Activated CD4-positive, CD25-positive, alpha-beta regulatory T cell treated with anti-CD3 and anti-CD28 coated beads, Interleukin-2, amount 50 U/mL, for 16 hours (primary cell): ENCODE data around the gene NDFIP1.
A peak's percentile ranks its signal among the peaks of the same experiment; 100 is the strongest.
"Not testable (repeated sequence)": the region's sequence is repeated elsewhere in the genome, so short reads cannot be mapped to it uniquely, and the experiment has no call there.

Experiments
- DNase-seq: peaks from one replicate; pipeline ENCODE4 v3.0.0-alpha.2; 2020; ENCODE audit warnings: low read depth, low spot score

Gene NDFIP1

DNA sequence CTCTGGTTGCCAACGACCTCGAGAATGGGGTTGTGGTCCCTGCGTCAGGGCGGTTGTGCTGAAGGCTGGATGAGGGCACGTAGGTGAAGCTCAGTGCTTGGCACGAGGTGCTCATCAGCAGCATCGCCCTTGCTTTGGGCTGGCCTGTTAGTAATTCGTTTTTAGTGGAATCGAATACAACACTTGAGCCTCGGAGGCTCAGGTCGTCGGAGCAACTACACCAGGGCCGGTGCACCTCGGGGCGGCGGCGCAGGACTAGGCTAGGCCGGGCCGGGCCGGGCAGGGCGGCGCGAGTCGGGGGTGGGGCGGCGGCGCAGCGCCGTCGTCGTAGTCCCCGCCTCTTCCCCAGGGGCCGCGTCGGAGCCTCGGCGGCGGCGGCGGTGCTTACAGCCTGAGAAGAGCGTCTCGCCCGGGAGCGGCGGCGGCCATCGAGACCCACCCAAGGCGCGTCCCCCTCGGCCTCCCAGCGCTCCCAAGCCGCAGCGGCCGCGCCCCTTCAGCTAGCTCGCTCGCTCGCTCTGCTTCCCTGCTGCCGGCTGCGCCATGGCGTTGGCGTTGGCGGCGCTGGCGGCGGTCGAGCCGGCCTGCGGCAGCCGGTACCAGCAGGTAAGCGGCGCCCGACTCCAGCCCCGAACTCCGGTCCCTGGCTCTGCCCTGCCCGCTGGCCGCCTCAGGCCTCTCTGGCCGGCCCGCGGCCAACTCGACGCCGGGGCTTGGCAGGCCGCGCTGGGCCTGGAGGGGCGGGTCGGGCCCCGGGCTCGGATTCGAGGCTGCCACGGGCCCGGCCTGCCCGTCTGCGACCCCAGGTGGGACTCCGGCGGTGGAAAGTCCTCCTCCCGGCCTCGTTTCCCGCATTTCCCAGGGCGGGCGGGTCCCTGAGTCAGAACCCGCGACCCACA, at the start of gene NDFIP1:
NDFIP1 (plus strand) TSS at position 348 of the 899 bp plus-strand sequence; CDS start at position 544, 196 bp downstream.
- DNase-seq, result peak; percentile 65

DNA sequence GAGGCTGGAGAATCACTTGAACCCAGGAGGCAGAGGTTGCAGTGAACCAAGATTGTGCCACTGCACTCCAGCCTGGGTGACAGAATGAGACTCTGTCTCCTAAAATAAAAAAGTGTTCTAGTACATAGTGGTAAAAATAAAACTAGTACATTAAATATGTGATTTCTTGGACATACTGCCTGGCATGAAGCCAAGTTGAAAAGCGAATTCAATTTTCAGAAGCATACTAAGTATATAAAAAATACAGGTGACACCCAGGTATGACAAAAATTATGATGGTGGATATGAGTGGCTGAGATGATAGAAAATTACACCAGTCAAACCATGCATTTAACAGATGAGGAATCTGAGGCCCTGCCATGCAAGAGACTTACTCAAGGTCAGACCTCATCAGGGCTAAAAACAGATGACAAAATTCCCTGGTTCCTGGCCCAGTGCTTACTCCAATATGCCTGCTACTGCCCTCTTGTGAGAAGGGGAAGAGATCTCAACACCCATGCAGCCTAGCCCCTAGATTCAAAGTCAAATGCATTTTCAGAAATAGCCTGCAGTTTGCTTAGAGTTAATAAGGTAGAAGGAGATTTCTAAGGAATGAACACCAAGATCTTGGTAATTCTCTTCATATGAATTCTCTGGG, 49.2 kb upstream of the NDFIP1 start:
- DNase-seq, result no peak

- DNase-seq, result no peak
These were observed 45.2 kb upstream of the NDFIP1 start for GRCh38 chr5:142063376-142063775.

DNA sequence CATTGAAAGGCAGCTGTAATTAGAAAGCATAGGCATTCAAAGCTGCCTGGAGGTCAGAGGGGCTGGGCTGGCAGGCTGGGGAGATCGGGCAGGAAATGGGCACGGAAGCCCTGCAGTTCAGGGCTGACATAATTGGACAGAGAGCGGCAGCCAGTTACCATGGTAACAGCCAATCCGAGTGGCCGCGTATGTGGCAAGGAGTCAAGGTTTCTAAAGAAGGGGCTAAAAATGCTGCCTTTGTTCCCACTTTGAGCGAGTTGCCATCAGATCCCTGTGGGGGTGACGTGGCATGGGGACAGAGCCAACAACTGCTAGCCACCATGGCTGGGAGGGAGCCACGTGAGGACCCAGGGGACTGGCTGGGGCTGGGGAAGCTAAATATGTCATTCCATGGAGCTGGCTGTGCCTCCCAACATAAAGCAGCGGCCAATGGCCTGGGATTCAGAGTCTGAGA, 44.7 kb upstream of the NDFIP1 start:
- no peak for DNase-seq

DNA sequence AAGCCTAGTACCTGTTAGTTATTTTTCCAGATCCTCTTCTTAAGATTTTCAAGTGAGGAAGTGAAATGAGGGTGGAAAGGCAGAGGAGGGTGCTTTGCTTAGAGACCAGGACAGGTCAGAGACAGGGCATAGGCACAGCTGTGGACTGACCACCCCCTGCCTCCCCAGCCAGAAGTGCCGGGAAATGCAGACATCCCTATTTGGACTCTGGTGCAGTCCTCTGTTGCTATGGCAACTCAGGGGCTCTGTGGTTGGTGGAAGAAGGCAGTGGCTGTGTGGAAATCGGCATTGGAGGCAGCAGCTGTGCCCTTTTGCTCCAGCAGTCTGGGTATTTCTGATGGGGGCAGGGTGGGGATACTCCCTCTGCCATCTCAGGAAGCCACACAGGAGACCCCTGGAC, 43.3 kb upstream of the NDFIP1 start:
- no peak for DNase-seq

- no peak for DNase-seq
These were observed 38.8 kb upstream of the NDFIP1 start for GRCh38 chr5:142069606-142070399.

DNA sequence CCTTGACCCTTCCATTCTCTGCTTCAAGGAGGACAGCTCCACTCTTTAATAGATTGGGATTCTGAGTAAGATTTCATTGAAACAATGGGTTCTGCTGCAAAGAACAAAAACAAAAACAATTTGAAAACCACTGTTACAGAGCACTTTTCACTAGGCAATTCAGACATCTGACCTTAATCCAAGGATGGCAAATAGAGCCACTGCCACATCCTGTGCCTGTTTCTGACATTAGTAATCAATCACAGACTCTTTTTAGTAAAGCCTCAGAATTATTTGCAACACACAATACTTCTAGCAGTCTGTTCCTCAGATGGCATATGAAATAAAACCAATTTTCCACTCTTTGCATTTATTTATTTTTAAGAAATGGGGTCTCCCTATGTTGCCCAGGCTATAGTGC, 37.8 kb upstream of the NDFIP1 start:
- no peak for DNase-seq

DNA sequence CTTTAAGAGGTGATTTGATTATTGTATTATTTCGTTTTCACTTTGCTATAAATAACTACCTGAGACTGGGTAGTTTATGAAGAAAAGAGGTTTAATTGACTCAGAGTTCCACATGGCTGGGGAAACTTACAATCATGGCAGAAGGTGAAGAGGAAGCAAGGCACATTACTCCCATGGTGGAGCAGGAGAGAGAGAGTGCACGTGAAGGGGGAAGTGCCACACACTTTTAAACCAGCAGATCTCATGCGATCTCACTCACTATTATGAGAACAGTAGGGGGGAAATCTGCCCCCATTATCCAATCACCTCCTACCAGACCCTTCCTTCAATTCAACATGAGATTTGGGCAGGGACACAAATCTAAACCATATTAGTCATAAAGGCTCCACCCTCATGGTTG, 36.1 kb upstream of the NDFIP1 start:
- no peak for DNase-seq

- no peak for DNase-seq
These were observed 35.1 kb upstream of the NDFIP1 start for GRCh38 chr5:142073362-142073988.

DNA sequence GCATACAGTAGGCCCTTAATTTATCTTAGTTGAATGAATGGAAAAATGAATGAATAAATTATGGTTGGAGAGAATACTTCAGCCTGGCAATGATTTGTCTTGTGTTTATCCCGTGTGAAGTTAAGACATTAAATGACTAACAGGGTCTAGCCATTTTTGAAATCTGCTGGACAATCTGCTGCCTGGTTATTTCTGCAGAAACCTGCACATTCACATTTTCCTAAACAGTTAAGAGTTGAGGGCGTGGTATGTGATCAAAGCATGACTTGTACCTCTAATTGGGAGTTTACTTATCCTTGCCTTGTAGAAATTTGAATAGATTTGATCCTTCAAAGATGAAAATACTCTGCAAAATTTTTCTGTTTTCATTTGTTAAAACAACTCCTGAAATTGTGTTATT, 34.6 kb upstream of the NDFIP1 start:
- DNase-seq, result no peak

- no peak for DNase-seq
These were observed 30.4 kb upstream of the NDFIP1 start for GRCh38 chr5:142078221-142078620.

GRCh38 chr5:142078706-142079105, 29.9 kb upstream of the NDFIP1 start:
- no peak for DNase-seq

DNA sequence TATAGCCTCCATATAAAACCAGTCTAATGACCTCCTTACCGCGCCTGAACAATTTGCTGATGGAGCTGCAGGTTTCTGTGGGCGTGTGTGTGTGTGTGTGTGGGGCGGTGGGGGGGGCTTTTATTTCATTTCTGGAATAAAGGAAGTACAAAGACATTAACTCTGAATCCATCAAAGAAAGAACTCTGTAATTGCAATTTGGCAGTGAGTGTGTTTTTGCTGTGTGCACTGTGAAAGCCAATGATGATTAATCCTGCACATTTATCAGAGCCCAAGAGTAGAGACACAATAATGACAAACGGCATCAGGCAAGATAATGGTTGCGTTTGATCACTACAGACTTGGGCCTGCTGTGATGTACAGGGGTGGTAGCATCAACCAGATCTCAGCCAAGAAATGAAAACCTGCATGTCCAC, 29.3 kb upstream of the NDFIP1 start:
- no peak for DNase-seq

DNA sequence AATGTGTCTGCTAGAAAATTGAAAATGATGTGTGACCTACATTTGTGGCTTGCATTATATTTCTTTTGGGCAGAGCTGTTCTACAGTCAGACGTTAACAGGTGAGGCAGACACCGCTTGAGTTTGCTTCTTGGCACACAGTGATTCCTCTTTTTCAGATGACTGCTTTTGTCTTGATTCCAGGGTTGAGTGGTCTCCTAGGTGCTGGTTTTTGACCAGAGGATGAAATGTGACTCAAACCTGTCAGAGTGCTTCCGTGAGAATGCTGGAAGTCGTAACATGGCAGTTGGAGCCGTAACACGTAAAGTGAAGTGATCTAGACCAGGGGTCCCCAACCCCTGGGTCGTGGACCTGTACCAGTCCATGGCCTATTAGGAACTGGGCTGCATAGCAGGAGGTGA, 28.3 kb upstream of the NDFIP1 start:
- DNase-seq, result no peak

DNA sequence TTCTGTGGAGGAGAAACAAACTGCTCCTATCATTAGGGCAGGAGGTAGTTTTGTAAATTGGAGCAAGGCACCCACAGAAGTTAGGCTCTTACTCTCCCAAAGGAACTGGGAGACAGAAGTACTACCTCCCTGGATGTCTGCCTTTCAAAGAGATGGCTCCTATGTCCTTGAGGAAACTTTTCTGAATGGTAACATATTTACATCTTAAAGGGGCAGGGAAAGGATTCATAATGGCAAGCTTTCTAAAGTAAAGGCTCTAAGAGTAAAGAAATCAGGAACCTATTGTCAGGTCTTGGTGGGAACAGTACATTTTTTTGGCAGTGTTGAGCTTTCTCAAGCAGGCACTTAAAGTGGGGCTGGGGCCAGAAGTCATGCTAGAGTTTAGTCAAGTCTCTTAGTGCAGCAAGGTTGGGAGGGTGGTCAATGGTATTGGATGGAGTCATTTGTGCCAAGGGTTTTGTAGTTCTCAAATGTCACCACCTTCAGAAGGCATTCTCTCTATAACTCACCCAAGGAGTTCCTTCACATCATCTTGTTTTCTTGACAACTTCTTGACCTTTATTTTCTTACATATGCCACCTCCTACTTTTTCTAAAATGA, 26.3 kb upstream of the NDFIP1 start:
- DNase-seq, result no peak

- DNase-seq, result no peak
These were observed 22.4 kb upstream of the NDFIP1 start for GRCh38 chr5:142086229-142086628.

DNA sequence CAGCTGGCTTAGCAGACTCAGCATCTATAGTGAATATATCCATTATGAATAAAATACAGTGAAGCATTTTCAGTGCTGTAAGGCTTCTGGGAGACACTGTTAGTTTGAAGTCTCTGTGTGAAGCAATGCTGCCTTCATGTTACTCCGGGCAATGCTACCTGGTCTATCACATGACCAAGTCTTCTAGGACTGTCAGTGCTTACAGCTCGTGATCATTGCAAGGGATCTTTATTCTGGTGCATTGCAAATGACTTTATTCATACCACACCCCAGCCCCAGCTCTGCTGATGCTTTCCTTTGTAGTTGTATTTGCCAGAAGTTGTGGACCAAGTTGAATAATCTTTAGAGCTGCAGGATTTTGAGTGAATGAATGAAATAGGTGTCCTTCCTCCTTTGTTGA, 21.9 kb upstream of the NDFIP1 start:
- DNase-seq, result no peak

- peak; percentile 26 for DNase-seq
These were observed 20.5 kb upstream of the NDFIP1 start for GRCh38 chr5:142087920-142088679.

GRCh38 chr5:142088855-142089479, 19.6 kb upstream of the NDFIP1 start:
- not testable (repeated sequence) for DNase-seq

GRCh38 chr5:142091012-142091411, 17.6 kb upstream of the NDFIP1 start:
- DNase-seq, result no peak
